Ishikawa (cell line): Measurements from ENCODE around the gene SLC16A2.

Experiments
- CEBPB ChIP-seq: IDR thresholded peaks from 2 replicates; pipeline ENCODE4 v1.6.1; 2012
- EP300 ChIP-seq: IDR thresholded peaks from 2 replicates; pipeline ENCODE4 v1.6.1; 2012; ENCODE audit warnings: borderline replicate concordance
- FOXM1 ChIP-seq: IDR thresholded peaks from 2 replicates; pipeline ENCODE4 v1.6.1; 2012; ENCODE audit warnings: low read depth, borderline replicate concordance
- MAX ChIP-seq: IDR thresholded peaks from 2 replicates; pipeline ENCODE4 v1.6.1; 2012
- RAD21 ChIP-seq: IDR thresholded peaks from 2 replicates; pipeline ENCODE4 v1.6.1; 2012; ENCODE audit warnings: low read depth
- REST ChIP-seq: IDR thresholded peaks from 2 replicates; pipeline ENCODE4 v1.6.1; 2012; ENCODE audit warnings: low read depth, mild to moderate bottlenecking
- TAF1 ChIP-seq: IDR thresholded peaks from 2 replicates; pipeline ENCODE4 v1.6.1; 2012; ENCODE audit warnings: low read depth, mild to moderate bottlenecking
- YY1 ChIP-seq: IDR thresholded peaks from 2 replicates; pipeline ENCODE4 v1.6.1; 2012; ENCODE audit warnings: low read depth
- ZBTB7A ChIP-seq: IDR thresholded peaks from 2 replicates; pipeline ENCODE4 v1.6.1; 2012; ENCODE audit warnings: low read depth
- TF ChIP-seq, protein P1 (sequence below): IDR thresholded peaks from 2 replicates; pipeline ENCODE4 v1.6.1; 2012

- no peak for TF ChIP-seq EP300
- TF ChIP-seq REST = no peak
- TF ChIP-seq MAX = no peak
- TF ChIP-seq TAF1 = no peak
- TF ChIP-seq FOXM1 = no peak
- TF ChIP-seq, protein P1, sequence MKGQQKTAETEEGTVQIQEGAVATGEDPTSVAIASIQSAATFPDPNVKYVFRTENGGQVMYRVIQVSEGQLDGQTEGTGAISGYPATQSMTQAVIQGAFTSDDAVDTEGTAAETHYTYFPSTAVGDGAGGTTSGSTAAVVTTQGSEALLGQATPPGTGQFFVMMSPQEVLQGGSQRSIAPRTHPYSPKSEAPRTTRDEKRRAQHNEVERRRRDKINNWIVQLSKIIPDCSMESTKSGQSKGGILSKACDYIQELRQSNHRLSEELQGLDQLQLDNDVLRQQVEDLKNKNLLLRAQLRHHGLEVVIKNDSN = no peak
- TF ChIP-seq RAD21 = no peak
- TF ChIP-seq YY1 = no peak
- no peak for TF ChIP-seq CEBPB
- TF ChIP-seq ZBTB7A = no peak
Observed at GRCh38 chrX:74531081-74531480, 109.8 kb downstream of the SLC16A2 start.
